Astrocyte of the cerebellum (primary cell): ENCODE data around the gene WEE2.

Source experiments
- DNase-seq: peaks from one replicate; pipeline ENCODE4 v3.0.0-alpha.2; 2011; ENCODE audit warnings: low read depth
- H3K4me3 ChIP-seq: 2 replicates; pipeline ENCODE4 v1.5.1; 2011; ENCODE audit warnings: mild to moderate bottlenecking, low read depth, low read length, moderate library complexity
- CTCF ChIP-seq: IDR thresholded peaks from 2 replicates; pipeline ENCODE4 v1.5.1; 2012; ENCODE audit warnings: low read length, low read depth, moderate library complexity, mild to moderate bottlenecking; ENCODE audit errors: missing control alignments
- in situ Hi-C: cut with HindIII; loops from 2 replicates; pipeline ENCODE4 v1.10.0; 2017; ENCODE audit warnings: low sequenced_read_pairs

The WEE2 gene

DNA sequence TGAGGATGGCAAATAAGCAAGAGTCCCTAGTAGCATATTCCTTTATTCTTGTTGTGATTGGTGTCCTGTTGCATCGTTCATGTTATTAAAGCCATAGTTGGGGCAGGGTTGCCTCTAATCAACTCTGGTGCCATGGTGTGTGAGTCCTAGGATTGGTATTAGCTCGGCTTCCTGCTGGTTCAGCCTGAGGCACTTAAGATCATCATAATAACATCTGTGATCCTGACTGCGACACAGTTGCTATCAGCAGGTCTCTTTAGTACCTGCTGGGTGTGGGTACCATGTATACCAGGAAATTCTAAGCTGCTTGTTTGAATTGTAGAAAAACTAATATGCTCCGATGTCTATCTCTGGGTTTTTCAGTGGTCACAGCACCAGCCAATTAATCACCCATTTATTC lies 1.6 kb downstream of the WEE2 start:
- no peak for DNase-seq
- no peak for TF ChIP-seq CTCF
- no peak overlapping the region for H3K4me3 ChIP-seq
- in situ Hi-C loops: no loop called here

DNA sequence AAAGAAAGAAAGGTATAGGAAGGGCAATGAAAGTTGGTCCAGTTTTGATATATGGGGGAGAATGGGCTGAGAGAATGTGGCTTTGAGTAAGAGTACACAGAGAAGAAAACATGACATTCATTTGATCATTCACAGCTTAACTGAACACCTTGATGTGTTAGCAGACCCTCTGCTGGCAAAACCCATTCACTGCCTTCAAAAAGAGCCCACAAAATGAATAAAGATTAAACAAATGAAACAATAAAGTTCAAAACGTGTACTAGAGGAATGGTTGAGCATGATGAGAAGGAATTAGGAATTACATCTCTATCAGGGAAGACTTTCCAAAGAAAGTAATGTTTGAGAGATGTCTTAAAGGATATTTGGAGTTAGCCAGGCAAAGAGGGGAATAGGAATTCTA lies 2.1 kb downstream of the WEE2 start:
- DNase-seq: no peak
- in situ Hi-C loops: no loop called here
- no peak for TF ChIP-seq CTCF
- H3K4me3 ChIP-seq: no peak overlapping the region

DNA sequence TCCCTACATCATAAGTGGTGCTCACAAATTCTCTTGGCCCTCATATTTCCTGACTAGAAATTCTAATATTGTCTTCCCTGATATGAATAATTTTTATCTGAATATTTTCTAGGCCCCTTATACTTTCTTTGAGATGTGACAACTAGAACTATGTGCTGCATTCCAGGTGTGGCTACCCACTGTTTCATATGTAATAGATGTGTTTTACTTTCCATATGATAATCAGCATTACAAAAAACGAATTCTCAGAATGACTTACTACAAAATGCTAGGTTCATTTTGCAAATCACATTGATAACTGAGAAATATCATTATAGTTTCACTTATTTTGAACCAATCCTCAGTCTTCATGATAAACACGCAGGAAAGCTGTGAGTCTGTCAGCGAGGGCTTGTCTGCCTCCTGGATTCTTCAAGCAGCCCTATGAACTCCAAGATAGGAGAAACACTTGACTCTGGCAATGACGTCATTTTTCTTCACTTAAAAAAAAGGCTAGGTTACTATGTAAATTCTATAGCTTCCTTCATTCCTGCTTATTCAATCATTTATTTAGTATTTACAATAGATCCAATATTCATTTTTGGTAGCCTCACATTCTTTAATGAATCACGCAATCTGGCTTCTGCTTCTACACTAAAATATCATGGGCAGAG lies 4.6 kb downstream of the WEE2 start:
- H3K4me3 ChIP-seq: no peak overlapping the region
- no peak for DNase-seq
- TF ChIP-seq CTCF: no peak
- in situ Hi-C loops: no loop called here

DNA sequence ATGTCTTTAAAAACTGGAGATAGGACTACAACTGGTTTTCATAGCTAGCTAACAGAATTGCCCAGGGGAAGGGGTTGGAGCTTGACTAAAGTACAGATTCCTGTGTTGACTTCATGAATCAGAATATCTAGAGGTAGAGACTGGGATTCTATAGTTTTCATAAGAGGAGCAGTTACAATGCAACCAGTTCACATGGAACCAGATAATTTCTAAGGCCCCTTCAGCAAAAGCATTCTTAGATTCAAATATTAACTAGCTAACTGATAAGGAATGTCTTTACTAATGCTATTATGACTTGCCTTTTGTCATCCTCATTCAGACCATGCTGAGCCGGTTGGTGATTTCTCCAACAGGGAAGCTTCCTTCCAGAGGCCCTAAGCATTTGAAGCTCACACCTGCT lies 5.7 kb downstream of the WEE2 start:
- DNase-seq: no peak
- in situ Hi-C loops: no loop called here
- no peak for TF ChIP-seq CTCF
- H3K4me3 ChIP-seq: no peak overlapping the region

DNA sequence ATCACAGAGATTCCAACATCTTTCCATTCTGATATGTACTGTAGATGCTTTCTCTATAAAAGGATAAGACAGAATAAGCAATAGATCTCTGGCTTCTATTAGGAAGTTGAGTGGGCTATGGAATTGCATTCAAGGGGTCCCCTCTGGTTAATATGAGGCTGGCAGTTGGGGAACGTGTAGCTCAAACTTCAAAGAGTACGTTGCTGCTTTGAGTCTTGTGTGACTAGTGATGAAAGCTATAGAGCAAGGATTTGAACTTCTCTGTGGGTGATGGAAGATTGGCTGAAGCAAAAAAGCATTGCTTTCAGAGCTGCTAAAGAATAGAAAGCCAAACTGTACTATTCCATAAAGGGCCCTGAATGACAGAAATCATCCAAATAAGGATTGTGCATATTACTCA lies 6.4 kb downstream of the WEE2 start:
- TF ChIP-seq CTCF: no peak
- no peak for DNase-seq
- H3K4me3 ChIP-seq: no peak overlapping the region
- in situ Hi-C loops: no loop called here

GRCh38 chr7:141715018-141715417 lies 6.9 kb downstream of the WEE2 start:
- DNase-seq: no peak
- H3K4me3 ChIP-seq: no peak overlapping the region
- TF ChIP-seq CTCF: no peak
- in situ Hi-C loops: no loop called here
